T-helper 17 cell (primary cell): ENCODE results near the gene PTPRD. TPM values are rescaled to one million over a fixed set of nuclear protein-coding genes. Genes with fewer than 3 reads are reported as not detected.

Experiments used
- ATAC-seq: fragments of 150-1000 bp; cut with Tn5 transposase; 2 replicates; pipeline ENCODE4 v1.10.0; 2021; ENCODE audit warnings: mild to moderate bottlenecking, moderate library complexity
- DNase-seq, 3 donors: peaks; one replicate each; pipeline versions ENCODE4 v3.0.0 to v3.0.0-alpha.2; 2020 to 2021
- H3K9me3 ChIP-seq: one replicate; pipeline ENCODE4 v1.7.0; 2013; ENCODE audit warnings: low read length, mild to moderate bottlenecking; ENCODE audit not compliant: control insufficient read depth, poor library complexity, severe bottlenecking
- H3K27ac Mint-ChIP-seq: one replicate; pipeline ENCODE4 v1.8.0; 2022; ENCODE audit warnings: mild to moderate bottlenecking, moderate library complexity, mixed read lengths
- H3K27me3 Mint-ChIP-seq: one replicate; pipeline ENCODE4 v1.8.0; 2022; ENCODE audit warnings: mixed read lengths
- H3K36me3 Mint-ChIP-seq: one replicate; pipeline ENCODE4 v1.8.0; 2022; ENCODE audit warnings: low read depth, mixed read lengths
- H3K4me1 Mint-ChIP-seq: one replicate; pipeline ENCODE4 v1.8.0; 2022; ENCODE audit warnings: mild to moderate bottlenecking, mixed read lengths
- H3K4me3 Mint-ChIP-seq: one replicate; pipeline ENCODE4 v1.8.0; 2022; ENCODE audit warnings: mild to moderate bottlenecking, moderate library complexity, mixed read lengths
- total RNA-seq, 4 donors: library from RNA in 2 of 4; stranded (reverse) in 2 of 4; gene quantifications; one replicate each; pipeline ENCODE4 v1.2.3 and lab custom pipeline; 2022 to 2026

PTPRD gene
- total RNA-seq, 2 donors from 2014 or later = not detected

GRCh38 chr9:8653855-8654254, 1958.9 kb downstream of the PTPRD start:
- ATAC-seq = no peak
- Mint-ChIP-seq H3K27ac (no peak overlapping the region), H3K4me3 (no peak overlapping the region), H3K4me1 (no peaks in the 10 kb centered on the region), H3K27me3 (peaks cover under 1% of the 10 kb centered on the region), H3K36me3 (no peaks in the 10 kb centered on the region)
- H3K9me3 ChIP-seq = no peaks in the 10 kb centered on the region
- DNase-seq = no peak

- H3K27ac Mint-ChIP-seq = no peak overlapping the region
- H3K9me3 ChIP-seq = no peaks in the 10 kb centered on the region
- no peak overlapping the region for H3K4me3 Mint-ChIP-seq
- DNase-seq (no peak), ATAC-seq (no peak)
- H3K27me3 Mint-ChIP-seq = no peaks in the 10 kb centered on the region
- H3K36me3 Mint-ChIP-seq = no peaks in the 10 kb centered on the region
- H3K4me1 Mint-ChIP-seq = no peaks in the 10 kb centered on the region
These were observed 1959.7 kb downstream of the PTPRD start for GRCh38 chr9:8653111-8653510.

GRCh38 chr9:8652255-8652654, 1960.5 kb downstream of the PTPRD start:
- no peaks in the 10 kb centered on the region for H3K4me1 Mint-ChIP-seq
- H3K27me3 Mint-ChIP-seq = no peaks in the 10 kb centered on the region
- DNase-seq = no peak
- no peak for ATAC-seq
- H3K9me3 ChIP-seq = no peaks in the 10 kb centered on the region
- no peak overlapping the region for H3K27ac Mint-ChIP-seq
- H3K36me3 Mint-ChIP-seq = no peaks in the 10 kb centered on the region
- no peak overlapping the region for H3K4me3 Mint-ChIP-seq

- Mint-ChIP-seq H3K4me1 (no peaks in the 10 kb centered on the region), H3K27ac (no peak overlapping the region), H3K36me3 (no peaks in the 10 kb centered on the region), H3K27me3 (no peaks in the 10 kb centered on the region), H3K4me3 (no peak overlapping the region)
- ATAC-seq (no peak), DNase-seq (no peak)
- H3K9me3 ChIP-seq = no peaks in the 10 kb centered on the region
These were observed 1961.0 kb downstream of the PTPRD start for GRCh38 chr9:8651846-8652215.

- H3K27ac Mint-ChIP-seq = no peak overlapping the region
- H3K4me1 Mint-ChIP-seq = no peaks in the 10 kb centered on the region
- no peaks in the 10 kb centered on the region for H3K27me3 Mint-ChIP-seq
- no peaks in the 10 kb centered on the region for H3K36me3 Mint-ChIP-seq
- ATAC-seq (no peak), DNase-seq (no peak)
- no peaks in the 10 kb centered on the region for H3K9me3 ChIP-seq
- H3K4me3 Mint-ChIP-seq = no peak overlapping the region
These were observed 1961.5 kb downstream of the PTPRD start for GRCh38 chr9:8651070-8651845.

GRCh38 chr9:8649807-8650206, 1963.0 kb downstream of the PTPRD start:
- H3K36me3 Mint-ChIP-seq = no peaks in the 10 kb centered on the region
- no peaks in the 10 kb centered on the region for H3K9me3 ChIP-seq
- no peaks in the 10 kb centered on the region for H3K27me3 Mint-ChIP-seq
- no peak overlapping the region for H3K27ac Mint-ChIP-seq
- no peak for ATAC-seq
- H3K4me3 Mint-ChIP-seq = no peak overlapping the region
- no peak for DNase-seq
- H3K4me1 Mint-ChIP-seq = no peaks in the 10 kb centered on the region

- H3K4me1 Mint-ChIP-seq = no peaks in the 10 kb centered on the region
- DNase-seq = no peak
- no peaks in the 10 kb centered on the region for H3K9me3 ChIP-seq
- no peak overlapping the region for H3K27ac Mint-ChIP-seq
- no peak overlapping the region for H3K4me3 Mint-ChIP-seq
- no peaks in the 10 kb centered on the region for H3K36me3 Mint-ChIP-seq
- no peak for ATAC-seq
- H3K27me3 Mint-ChIP-seq = no peaks in the 10 kb centered on the region
These were observed 1963.6 kb downstream of the PTPRD start for GRCh38 chr9:8649160-8649559.

- Mint-ChIP-seq H3K27me3 (no peaks in the 10 kb centered on the region), H3K4me1 (no peaks in the 10 kb centered on the region)
- ATAC-seq = no peak
These were observed 1964.4 kb downstream of the PTPRD start for GRCh38 chr9:8648271-8648845.

GRCh38 chr9:8647824-8648223, 1965.0 kb downstream of the PTPRD start:
- no peaks in the 10 kb centered on the region for H3K27me3 Mint-ChIP-seq
- no peak for DNase-seq
- H3K4me3 Mint-ChIP-seq = no peak overlapping the region
- ATAC-seq = no peak
- H3K4me1 Mint-ChIP-seq = no peaks in the 10 kb centered on the region
- no peaks in the 10 kb centered on the region for H3K9me3 ChIP-seq
- H3K36me3 Mint-ChIP-seq = no peaks in the 10 kb centered on the region
- H3K27ac Mint-ChIP-seq = no peak overlapping the region

More at GRCh38 chr9:8648271-8648845, 1964.4 kb downstream of the PTPRD start:
- no peak for DNase-seq
- no peak overlapping the region for H3K4me3 Mint-ChIP-seq
- H3K9me3 ChIP-seq = no peaks in the 10 kb centered on the region
- H3K27ac Mint-ChIP-seq = no peak overlapping the region
- no peaks in the 10 kb centered on the region for H3K36me3 Mint-ChIP-seq

- DNase-seq = no peak
- no peaks in the 10 kb centered on the region for H3K36me3 Mint-ChIP-seq
- H3K27ac Mint-ChIP-seq = no peak overlapping the region
- no peaks in the 10 kb centered on the region for H3K27me3 Mint-ChIP-seq
- H3K9me3 ChIP-seq = no peaks in the 10 kb centered on the region
- no peak overlapping the region for H3K4me3 Mint-ChIP-seq
- H3K4me1 Mint-ChIP-seq = no peaks in the 10 kb centered on the region
- ATAC-seq = no peak
These were observed 1968.2 kb downstream of the PTPRD start for GRCh38 chr9:8644571-8644970.

- ATAC-seq = no peak
- H3K27ac Mint-ChIP-seq = no peak overlapping the region
These were observed 1968.9 kb downstream of the PTPRD start for GRCh38 chr9:8643896-8644295.

GRCh38 chr9:8643464-8643863, 1969.3 kb downstream of the PTPRD start:
- H3K27ac Mint-ChIP-seq = no peak overlapping the region

More at GRCh38 chr9:8643896-8644295, 1968.9 kb downstream of the PTPRD start:
- no peaks in the 10 kb centered on the region for H3K9me3 ChIP-seq
- Mint-ChIP-seq H3K36me3 (no peaks in the 10 kb centered on the region), H3K4me3 (no peak overlapping the region), H3K4me1 (no peaks in the 10 kb centered on the region), H3K27me3 (no peaks in the 10 kb centered on the region)
- no peak for DNase-seq

GRCh38 chr9:8640761-8641160, 1972.0 kb downstream of the PTPRD start:
- Mint-ChIP-seq H3K36me3 (no peaks in the 10 kb centered on the region), H3K4me3 (no peak overlapping the region), H3K4me1 (no peaks in the 10 kb centered on the region), H3K27me3 (peaks cover 15% of the 10 kb centered on the region), H3K27ac (no peak overlapping the region)
- H3K9me3 ChIP-seq = no peaks in the 10 kb centered on the region
- ATAC-seq (no peak), DNase-seq (no peak)

More at GRCh38 chr9:8643464-8643863, 1969.3 kb downstream of the PTPRD start:
- ATAC-seq = no peak
- no peaks in the 10 kb centered on the region for H3K9me3 ChIP-seq
- DNase-seq = no peak
- Mint-ChIP-seq H3K36me3 (no peaks in the 10 kb centered on the region), H3K27me3 (no peaks in the 10 kb centered on the region), H3K4me1 (no peaks in the 10 kb centered on the region), H3K4me3 (no peak overlapping the region)

- no peak overlapping the region for H3K4me3 Mint-ChIP-seq
- H3K36me3 Mint-ChIP-seq = no peaks in the 10 kb centered on the region
- no peak for ATAC-seq
- H3K27ac Mint-ChIP-seq = no peak overlapping the region
- DNase-seq = no peak
- peaks cover 15% of the 10 kb centered on the region for H3K27me3 Mint-ChIP-seq
- no peaks in the 10 kb centered on the region for H3K4me1 Mint-ChIP-seq
- H3K9me3 ChIP-seq = no peaks in the 10 kb centered on the region
These were observed 1975.2 kb downstream of the PTPRD start for GRCh38 chr9:8637626-8638025.
